GM12878 (cell line): ENCODE results near the gene NFATC2. TPM values are rescaled to one million over a fixed set of nuclear protein-coding genes. Genes with fewer than 3 reads are reported as not detected.

Experiments used
- ATAC-seq: fragments of 200-7000 bp; cut with Tn5 transposase; 3 replicates; pipeline ENCODE4 v1.9.1; 2020; ENCODE audit warnings: mild to moderate bottlenecking, moderate library complexity
- BruUV-seq: library from RNA; stranded (reverse); fragments of 400-500 nt; replicated peaks from 2 replicates; lab custom pipeline; 2021; lab: Mats Ljungman, UMichigan
- CTCF ChIA-PET: fragments of 300-600 bp; sonication (Branson Sonifier 250); formaldehyde crosslinking; extraction: SDS; loops from one replicate; lab custom pipeline; 2021; ENCODE audit warnings: inconsistent platforms; lab: Yijun Ruan, JAX
- POLR2A ChIA-PET: fragments of 350-600 bp; formaldehyde crosslinking; extraction: SDS; loops from one replicate; lab custom pipeline; 2021; ENCODE audit warnings: inconsistent platforms; lab: Charles Lee
- RAD21 ChIA-PET: fragments of 300-600 bp; sonication (Branson Sonifier 250); formaldehyde crosslinking; loops from one replicate; lab custom pipeline; 2023; ENCODE audit warnings: antibody characterized with exemption; ENCODE audit not compliant: unreplicated experiment; lab: Charles Lee
- SMC1A ChIA-PET: fragments of 300-600 bp; sonication (Branson Sonifier 250); formaldehyde crosslinking; loops from one replicate; lab custom pipeline; 2023; ENCODE audit not compliant: unreplicated experiment, uncharacterized antibody; lab: Charles Lee
- DNase-seq: peaks from one replicate; pipeline ENCODE4 v3.0.0-alpha.2; 2011; ENCODE audit warnings: low read depth, low spot score
- FAIRE-seq: peaks from 3 replicates; lab custom pipeline; 2011; peaks lifted over from hg19 to GRCh38; lab: Jason Lieb, UNC
- H2AFZ ChIP-seq: 2 replicates; pipeline ENCODE4 v1.6.0; 2011; ENCODE audit warnings: low read depth, low read length, control low read depth; ENCODE audit not compliant: control insufficient read depth
- H3K27ac ChIP-seq: 2 replicates; pipeline ENCODE4 v1.5.1; 2011; ENCODE audit warnings: control low read depth; ENCODE audit not compliant: control insufficient read depth, insufficient read depth
- H3K27me3 ChIP-seq, 2 experiments: replicated peaks in 1 of 2; 2 replicates each; pipeline versions ENCODE4 v1.6.0 to v1.6.1; 2011; ENCODE audit warnings: low read length in 1 of 2; ENCODE audit not compliant: control insufficient read depth in 2 of 2, insufficient read depth in 2 of 2
- H3K36me3 ChIP-seq, 2 experiments: 2 replicates each; pipeline ENCODE4 v1.5.1; 2011; ENCODE audit warnings: low read length in 1 of 2; ENCODE audit not compliant: control insufficient read depth in 2 of 2, insufficient read depth in 2 of 2
- H3K4me1 ChIP-seq: 2 replicates; pipeline ENCODE4 v1.6.1; 2011; ENCODE audit warnings: mild to moderate bottlenecking, low read length, moderate library complexity, mixed read lengths; ENCODE audit not compliant: control insufficient read depth, insufficient read depth
- H3K4me2 ChIP-seq: 2 replicates; pipeline ENCODE4 v1.6.0; 2011; ENCODE audit warnings: control low read depth; ENCODE audit not compliant: control insufficient read depth, insufficient read depth
- H3K4me3 ChIP-seq: fragments of 200-600 bp; sonication (generic); 2 replicates; pipeline ENCODE4 v1.5.1; 2016
- H3K79me2 ChIP-seq: 2 replicates; pipeline ENCODE4 v1.6.0; 2011; ENCODE audit warnings: low read length; ENCODE audit not compliant: control insufficient read depth, insufficient read depth
- H3K9ac ChIP-seq: 2 replicates; pipeline ENCODE4 v1.8.0; 2011; ENCODE audit warnings: low read length, control low read depth, mixed read lengths; ENCODE audit not compliant: control insufficient read depth, insufficient read depth
- H3K9me3 ChIP-seq: replicated peaks from 3 replicates; pipeline ENCODE4 v1.5.1; 2011; ENCODE audit warnings: mild to moderate bottlenecking, low read length; ENCODE audit not compliant: control insufficient read depth, insufficient read depth
- H4K20me1 ChIP-seq: 2 replicates; pipeline ENCODE4 v1.6.0; 2011; ENCODE audit not compliant: control insufficient read depth, insufficient read depth
- EZH2 ChIP-seq: IDR thresholded peaks from 2 replicates; pipeline ENCODE4 v1.6.1; 2012; ENCODE audit warnings: low read depth, mild to moderate bottlenecking, control low read depth, inconsistent platforms, low read length, borderline replicate concordance; ENCODE audit not compliant: control insufficient read depth
- WGBS: methylation state at CpG from one replicate; pipeline ENCODE4 v1.1.6; 2016; ENCODE audit warnings: low lambda C conversion rate; ENCODE audit not compliant: insufficient replicate concordance, insufficient coverage; ENCODE audit errors: missing lambda C conversion rate; 5-methylcytosine and 5-hydroxymethylcytosine counted together
- in situ Hi-C: fragments of 300-500 bp; cut with MboI; formaldehyde crosslinking; loops from 9 replicates; pipeline ENCODE4 v1.14.3; 2018; ENCODE audit warnings: mixed read lengths
- intact Hi-C: fragments of 100-400 bp; cut with micrococcal nuclease; formaldehyde crosslinking; loops from one replicate; pipeline ENCODE4 v1.14.2; 2022; ENCODE audit not compliant: unreplicated experiment
- polyA plus RNA-seq, 11 experiments: library from polyadenylated mRNA; depleted of rRNA in 4 of 11; unstranded in 6 of 11; stranded (reverse) in 5 of 11; fragments of >200 nt; fragmentation: Nextera tagmentation in 4 of 11; fragmentation: Illumina TruSeq in 1 of 11; extraction: Ambion mirVana in 4 of 11; extraction: Trizol in 1 of 11; gene quantifications; 1 replicate in 1 of 11; 2 replicates in 10 of 11; pipeline versions ENCODE4 v1.2.1 to v1.2.3, GENCODE V29; 2011 to 2016; ENCODE audit warnings: inconsistent platforms in 2 of 11, missing spikeins in 2 of 11, low read depth in 1 of 11
- total RNA-seq, 4 experiments: library from RNA; depleted of rRNA in 3 of 4; stranded (reverse); fragments of >200 nt in 3 of 4; fragmentation: Illumina TruSeq in 1 of 4; extraction: Trizol in 1 of 4; gene quantifications; 2 replicates each; pipeline versions ENCODE4 v1.2.1 to v1.2.3, GENCODE V29; 2013 to 2021
- TF ChIP-seq, protein P1 (sequence below): IDR thresholded peaks from 2 replicates; pipeline ENCODE4 v1.6.1; 2011; ENCODE audit warnings: mild to moderate bottlenecking, low read depth, low read length, moderate library complexity; ENCODE audit not compliant: insufficient replicate concordance

The NFATC2 gene
- total and polyA plus RNA-seq, 10 of the 15 experiments (the other 5 are each of a cell fraction or from before 2014, with no cell fraction given), result 3.3 to 20.0 (median 7.3) TPM

DNA sequence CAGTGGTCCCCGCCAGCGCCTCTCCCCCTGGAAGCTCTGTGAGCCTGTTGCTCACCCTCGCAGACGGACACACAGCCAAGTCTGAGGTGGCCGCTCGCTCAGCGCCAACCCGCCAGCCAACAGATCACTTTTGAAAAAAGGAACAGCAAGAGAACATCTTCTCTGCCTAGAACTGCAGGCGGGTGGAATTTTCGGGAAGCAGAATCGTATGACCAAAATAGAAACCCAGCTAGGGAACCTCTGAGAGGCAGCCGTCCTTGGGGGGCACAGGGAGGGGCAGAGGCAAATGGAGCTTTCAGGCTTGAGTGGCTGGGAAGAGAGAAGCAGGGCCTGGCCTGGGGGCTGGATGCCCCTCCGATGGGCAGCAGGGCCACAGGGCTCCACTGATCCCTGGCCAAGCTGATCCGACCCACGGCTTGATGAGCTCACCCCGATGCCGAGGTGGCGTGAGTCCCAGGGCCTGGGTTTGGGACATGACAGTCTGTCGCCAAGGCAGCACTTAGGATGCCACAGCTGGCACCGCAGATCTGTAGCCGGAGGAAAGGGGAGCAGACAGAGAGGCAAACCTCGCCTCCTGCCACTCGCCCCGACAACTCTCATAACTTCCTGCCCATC lies 9.8 kb downstream of the NFATC2 start:
- intact Hi-C loops, result no loop called here

More for the DNA sequence above, 9.8 kb downstream of the NFATC2 start:
- Histone ChIP-seq H3K27ac (peak overlapping the region; percentile 13), H3K36me3 (no peaks in the 10 kb centered on the region; a peak in 1 of 4 replicates), H2AFZ (no peak overlapping the region), H3K27me3 (no peaks in the 10 kb centered on the region), H3K9ac (no peak overlapping the region), H4K20me1 (no peaks in the 10 kb centered on the region), H3K4me2 (peak overlapping the region; percentile 22; the same call in 1 of the 2 replicates), H3K4me3 (no peak overlapping the region), H3K9me3 (no peaks in the 10 kb centered on the region), H3K4me1 (peaks cover 74% of the 10 kb centered on the region), H3K79me2 (peaks cover 74% of the 10 kb centered on the region)
- ChIA-PET SMC1A (interaction anchor here (0.9 kb wide), 1 partner anchor 152 kb away, joined by 3 read pairs; no protein-coding TSS in a partner anchor), CTCF (no interaction called here), POLR2A (no interaction called here), RAD21 (interaction anchor here (1.6 kb wide), 1 partner anchor 128 kb away, joined by 4 read pairs; no protein-coding TSS in a partner anchor)
- WGBS, result 75% methylated on average over 23 of the region's 24 CpGs
- ATAC-seq (no peak), FAIRE-seq (no peak), DNase-seq (no peak)
- in situ Hi-C loops, result no loop called here
- BruUV-seq, result no TSS peak
- TF ChIP-seq, protein P1, sequence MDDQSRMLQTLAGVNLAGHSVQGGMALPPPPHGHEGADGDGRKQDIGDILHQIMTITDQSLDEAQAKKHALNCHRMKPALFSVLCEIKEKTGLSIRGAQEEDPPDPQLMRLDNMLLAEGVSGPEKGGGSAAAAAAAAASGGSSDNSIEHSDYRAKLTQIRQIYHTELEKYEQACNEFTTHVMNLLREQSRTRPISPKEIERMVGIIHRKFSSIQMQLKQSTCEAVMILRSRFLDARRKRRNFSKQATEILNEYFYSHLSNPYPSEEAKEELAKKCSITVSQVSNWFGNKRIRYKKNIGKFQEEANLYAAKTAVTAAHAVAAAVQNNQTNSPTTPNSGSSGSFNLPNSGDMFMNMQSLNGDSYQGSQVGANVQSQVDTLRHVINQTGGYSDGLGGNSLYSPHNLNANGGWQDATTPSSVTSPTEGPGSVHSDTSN, result no peak
- no peak for TF ChIP-seq EZH2
